Aorta (tissue), 5 donors: ENCODE data around the gene GVQW3. TPM values are rescaled to one million over a fixed set of nuclear protein-coding genes. Genes with fewer than 3 reads are reported as not detected.
A peak's percentile ranks its signal among the peaks of the same experiment; 100 is the strongest.

Experiments
- ATAC-seq: fragments of 200-7000 bp; cut with Tn5 transposase; one replicate; pipeline ENCODE4 v1.9.1; 2022; ENCODE audit warnings: moderate library complexity; ENCODE audit not compliant: low FRiP score
- DNase-seq, 2 donors: peaks; one replicate each; pipeline ENCODE4 v3.0.0-alpha.2; 2020
- H3K27ac ChIP-seq, 2 donors: one replicate each; pipeline ENCODE4 v1.5.1; 2013; ENCODE audit warnings: low read length in 2 of 2, mild to moderate bottlenecking in 2 of 2, moderate library complexity in 2 of 2, control low read depth in 1 of 2, inconsistent platforms in 1 of 2, low read depth in 1 of 2
- H3K27me3 ChIP-seq, 2 donors: one replicate each; pipeline ENCODE4 v1.6.1; 2013; ENCODE audit warnings: control low read depth in 1 of 2, low read length in 1 of 2, mild to moderate bottlenecking in 1 of 2, moderate library complexity in 1 of 2; ENCODE audit not compliant: insufficient read depth in 2 of 2, control insufficient read depth in 1 of 2
- H3K36me3 ChIP-seq, 2 donors: one replicate each; pipeline ENCODE4 v1.6.1; 2013; ENCODE audit warnings: control low read depth in 1 of 2, low read length in 1 of 2, mild to moderate bottlenecking in 1 of 2; ENCODE audit not compliant: insufficient read depth in 2 of 2, control insufficient read depth in 1 of 2
- H3K4me1 ChIP-seq, 2 donors: one replicate each; pipeline ENCODE4 v1.6.1; 2013; ENCODE audit warnings: low read length in 2 of 2, control low read depth in 1 of 2, mild to moderate bottlenecking in 1 of 2, moderate library complexity in 1 of 2; ENCODE audit not compliant: insufficient read depth in 2 of 2, control insufficient read depth in 1 of 2
- H3K4me3 ChIP-seq, 2 donors: one replicate each; pipeline ENCODE4 v1.5.1; 2013; ENCODE audit warnings: low read length in 2 of 2, control low read depth in 1 of 2, mild to moderate bottlenecking in 1 of 2
- H3K9me3 ChIP-seq: one replicate; pipeline ENCODE4 v1.6.1; 2013; ENCODE audit warnings: mild to moderate bottlenecking, low read length; ENCODE audit not compliant: control insufficient read depth
- WGBS, 2 donors: extraction: QIAGEN DNeasy Blood & Tissue Kit; methylation state at CpG; one replicate each; pipeline ENCODE4 v1.1.7; 2013; 5-methylcytosine and 5-hydroxymethylcytosine counted together
- intact Hi-C, 2 donors: fragments of 100-400 bp; cut with DNase I; formaldehyde crosslinking; loops; one replicate each; pipeline versions ENCODE4 v1.14.2 to v1.15.0; 2022
- polyA plus RNA-seq, 2 donors: library from polyadenylated mRNA; stranded (reverse); fragments of 200-250 nt; gene quantifications; one replicate each; pipeline ENCODE4 v1.2.3, GENCODE V29; 2013
- total RNA-seq, 2 donors: library from RNA; stranded (reverse); fragmentation: NEBNext Ultra II Directional; extraction: Animal tissue kit (Norgen Biotek cat#: 25700); gene quantifications; one replicate each; pipeline ENCODE4 v1.2.1, GENCODE V29; 2021
- donor health status: healthy with polysubstance abuse.
- donor health status: Bipolar disorder and iron deficiency.
- donor health status: DM: no; HTN: no; CAD: no.
- donor health status: DM: no; HTN: no; CAD: no.
- donor health status: DM: yes; HTN: yes; CAD: no.

The GVQW3 gene
- total and polyA plus RNA-seq, 4 donors: 0.50 to 3.7 (median 1.9) TPM

DNA sequence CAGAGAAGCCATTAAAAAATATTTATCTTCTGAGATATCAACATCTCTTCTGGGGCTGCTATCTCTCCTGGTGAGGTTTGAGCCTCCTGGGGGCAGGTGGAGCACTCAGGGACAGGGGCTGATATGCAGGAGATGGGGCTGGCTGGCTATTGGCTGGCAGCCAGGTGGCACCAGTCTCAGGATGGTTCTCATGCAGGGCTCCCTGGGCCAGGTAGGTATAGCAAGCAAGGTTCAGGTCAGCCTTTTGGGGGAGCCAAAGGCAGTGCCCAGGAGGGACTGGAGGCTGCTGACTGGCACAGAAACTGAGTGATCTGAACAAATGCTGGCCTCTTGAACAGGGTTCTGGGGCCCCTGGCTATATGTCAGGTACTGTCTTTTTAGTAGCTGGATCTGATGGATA, 34.0 kb downstream of the GVQW3 start:
- H3K27me3 ChIP-seq: no peaks in the 10 kb centered on the region
- intact Hi-C loops: no loop called here
- H3K4me3 ChIP-seq: no peak overlapping the region
- ATAC-seq: no peak
- no peaks in the 10 kb centered on the region for H3K36me3 ChIP-seq
- H3K9me3 ChIP-seq: no peaks in the 10 kb centered on the region
- DNase-seq: no peak
- no peak overlapping the region for H3K27ac ChIP-seq
- H3K4me1 ChIP-seq: no peaks in the 10 kb centered on the region

DNA sequence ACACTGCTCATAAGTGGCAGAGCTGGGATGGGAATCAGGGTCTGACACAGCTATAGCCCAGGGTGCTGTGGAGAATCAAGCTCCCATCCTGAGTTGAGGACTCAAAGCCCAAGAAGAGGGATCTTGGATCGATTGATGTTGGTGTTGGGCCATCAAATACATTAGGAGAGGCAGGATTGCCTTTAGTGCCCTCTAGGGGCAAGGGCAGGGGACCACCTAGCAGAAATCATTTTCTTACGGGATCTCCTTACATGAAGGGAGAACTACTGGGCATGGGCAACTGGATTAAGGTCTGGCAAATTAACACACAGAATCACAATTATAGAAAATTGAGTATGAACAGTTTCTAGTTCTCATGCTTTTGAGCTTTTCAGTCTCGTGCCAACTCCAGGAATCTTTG, 38.8 kb downstream of the GVQW3 start:
- Histone ChIP-seq H3K4me1 (no peaks in the 10 kb centered on the region), H3K27me3 (no peaks in the 10 kb centered on the region), H3K36me3 (no peaks in the 10 kb centered on the region), H3K27ac (no peak overlapping the region), H3K9me3 (no peaks in the 10 kb centered on the region), H3K4me3 (no peak overlapping the region)
- intact Hi-C loops: no loop called here
- ATAC-seq (no peak), DNase-seq (no peak)
- 59 to 69% methylated on average over 3 of the region's 3 CpGs for WGBS, 2 donors

DNA sequence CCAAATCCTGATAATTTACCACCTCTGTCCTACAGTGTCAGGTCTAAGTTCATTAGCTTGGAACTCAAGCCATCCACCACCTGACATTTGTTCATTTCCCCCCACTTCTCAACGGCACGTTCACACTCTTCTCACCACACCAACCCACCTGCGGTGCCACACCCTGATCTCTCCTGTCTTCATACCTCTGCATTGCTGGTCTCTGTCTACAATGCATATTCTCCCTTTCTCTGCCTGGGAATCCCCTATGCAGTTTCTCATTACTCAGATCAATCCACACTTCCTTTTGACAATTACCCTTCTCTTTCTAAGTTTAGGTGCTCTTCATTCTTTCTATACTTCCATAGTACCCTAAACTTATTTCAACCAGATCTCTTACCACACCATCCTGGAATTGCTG, 43.3 kb downstream of the GVQW3 start:
- no peak for DNase-seq
- H3K36me3 ChIP-seq: no peaks in the 10 kb centered on the region
- no peaks in the 10 kb centered on the region for H3K9me3 ChIP-seq
- intact Hi-C loops: no loop called here
- H3K27ac ChIP-seq: no peak overlapping the region
- ATAC-seq: no peak
- H3K27me3 ChIP-seq: no peaks in the 10 kb centered on the region
- H3K4me3 ChIP-seq: no peak overlapping the region
- H3K4me1 ChIP-seq: peaks cover 0 to 2% of the 10 kb centered on the region in 2 donors
- WGBS, 2 donors: 69 to 80% methylated on average over 3 of the region's 3 CpGs

DNA sequence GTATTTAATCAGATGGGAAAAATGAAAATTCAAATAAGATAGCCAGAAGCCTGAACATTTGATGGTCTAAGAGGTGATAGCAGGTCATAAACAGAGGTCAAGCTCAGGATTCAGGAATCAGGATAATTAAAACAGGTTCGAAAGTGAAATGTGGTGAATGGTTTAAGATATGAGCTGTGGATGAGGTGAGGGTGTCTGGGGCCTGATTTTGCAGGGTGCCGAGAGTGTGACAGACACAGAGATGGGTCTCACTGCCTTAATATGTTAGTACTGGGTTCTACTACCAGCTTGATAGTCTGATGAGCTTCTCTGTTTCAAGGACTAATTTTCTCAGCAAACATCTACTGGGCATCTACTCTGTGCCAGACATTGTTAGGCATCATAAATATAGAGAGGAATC, 43.8 kb downstream of the GVQW3 start:
- Histone ChIP-seq H3K36me3 (no peaks in the 10 kb centered on the region), H3K9me3 (no peaks in the 10 kb centered on the region), H3K4me3 (no peak overlapping the region), H3K4me1 (peaks cover 0 to 2% of the 10 kb centered on the region in 2 donors), H3K27ac (no peak overlapping the region), H3K27me3 (no peaks in the 10 kb centered on the region)
- intact Hi-C loops: no loop called here
- WGBS, 2 donors: 92 to 97% methylated on average over 2 of the region's 2 CpGs
- ATAC-seq: no peak
- DNase-seq: no peak

DNA sequence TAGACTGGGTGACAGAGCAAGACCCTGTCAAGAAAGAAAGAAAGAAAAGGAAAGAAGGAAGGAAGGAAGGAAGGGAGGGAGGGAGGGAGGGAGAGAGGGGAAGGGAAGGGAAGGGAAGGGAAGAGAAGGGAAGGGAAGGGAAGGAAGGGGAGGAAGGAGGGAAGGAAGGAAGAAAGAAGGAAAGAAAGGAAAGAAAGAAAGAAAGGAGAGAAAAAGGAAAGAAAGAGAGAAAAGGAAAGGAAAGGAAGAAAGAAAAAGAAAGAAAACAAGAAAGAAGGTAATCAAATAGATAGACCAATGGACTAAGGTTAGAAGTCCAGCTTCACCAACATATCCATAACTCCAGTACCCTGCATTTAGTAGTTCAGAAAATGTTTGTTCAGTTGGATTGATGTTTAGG, 45.5 kb downstream of the GVQW3 start:
- DNase-seq: no peak
- no peak overlapping the region for H3K27ac ChIP-seq
- H3K27me3 ChIP-seq: no peaks in the 10 kb centered on the region
- H3K4me3 ChIP-seq: no peak overlapping the region
- ATAC-seq: no peak
- intact Hi-C loops: no loop called here
- no peaks in the 10 kb centered on the region for H3K36me3 ChIP-seq
- H3K4me1 ChIP-seq: peaks cover 0 to 2% of the 10 kb centered on the region in 2 donors
- no peaks in the 10 kb centered on the region for H3K9me3 ChIP-seq

DNA sequence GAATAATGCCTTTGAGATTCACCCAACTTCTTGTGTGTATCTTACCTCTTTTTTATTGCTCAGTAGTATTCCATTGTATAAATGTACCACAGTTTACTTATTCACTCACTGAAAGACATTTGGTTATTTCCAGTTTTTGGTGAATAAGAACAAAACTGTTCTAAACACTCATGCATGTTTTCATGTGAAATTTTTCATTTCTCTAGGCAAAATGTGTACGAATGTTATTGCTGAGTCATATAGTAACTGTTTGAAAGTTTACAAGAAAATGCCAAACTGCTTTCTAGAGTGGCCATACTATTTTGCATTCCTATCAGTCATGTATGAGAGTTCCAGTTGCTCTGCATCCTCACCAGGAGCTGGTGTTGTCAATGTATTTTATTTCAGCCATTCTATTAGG, 54.9 kb downstream of the GVQW3 start:
- DNase-seq: no peak
- intact Hi-C loops: no loop called here
- WGBS, 2 donors: 91 to 92% methylated on average over 1 of the region's 1 CpG
- Histone ChIP-seq H3K9me3 (no peaks in the 10 kb centered on the region), H3K4me3 (no peak overlapping the region), H3K27ac (no peak overlapping the region), H3K4me1 (no peaks in the 10 kb centered on the region), H3K27me3 (no peaks in the 10 kb centered on the region), H3K36me3 (no peaks in the 10 kb centered on the region)
- ATAC-seq: no peak

DNA sequence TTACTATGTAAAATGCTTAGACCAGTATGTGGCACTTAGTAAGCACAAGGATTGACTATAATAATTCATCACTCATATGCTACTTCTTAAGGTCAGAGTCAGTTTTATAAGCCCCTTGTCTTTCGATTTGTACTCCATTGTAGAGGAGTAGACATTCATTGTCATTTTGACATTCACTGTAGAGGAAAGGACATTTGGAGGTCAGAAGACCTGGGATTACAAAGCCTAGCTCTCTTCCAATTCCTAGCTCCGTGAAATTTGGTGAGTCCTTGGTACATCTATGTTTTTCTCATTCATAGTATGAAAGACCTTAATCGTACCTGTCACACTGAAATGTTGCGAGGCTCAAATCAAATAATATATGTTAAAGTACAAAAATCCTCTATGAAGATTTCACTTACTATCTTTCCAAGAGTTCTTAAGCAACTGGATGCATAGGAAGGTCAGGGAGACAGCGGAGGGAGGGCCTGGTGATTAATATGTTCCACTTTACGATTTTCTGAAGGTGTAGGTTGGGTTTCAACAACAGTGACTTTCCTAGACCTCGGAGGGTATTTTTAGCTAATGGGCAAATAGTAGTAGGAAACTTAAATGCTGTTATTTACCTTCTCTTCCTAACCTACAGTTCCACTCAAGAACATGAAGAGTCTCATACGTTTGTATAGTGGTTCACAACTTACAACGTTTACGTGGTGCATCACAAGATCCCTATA, 62.3 kb downstream of the GVQW3 start:
- ATAC-seq: no peak
- Histone ChIP-seq H3K9me3 (no peaks in the 10 kb centered on the region), H3K4me1 (no peaks in the 10 kb centered on the region)

DNA sequence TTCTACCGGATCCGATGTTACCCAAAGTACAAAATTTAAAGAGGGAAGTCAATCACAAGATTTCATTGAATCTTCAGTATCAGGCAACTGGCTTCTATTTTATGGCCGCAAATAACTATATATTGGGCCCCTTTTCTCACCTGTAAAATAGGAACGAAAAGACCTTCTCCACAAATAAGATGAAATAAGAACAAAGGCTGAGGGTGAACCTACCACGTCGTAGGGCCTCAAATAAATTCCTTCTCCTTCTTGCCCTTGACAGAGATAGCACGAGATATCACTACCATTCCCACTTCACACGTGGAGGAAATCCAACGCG, 62.9 kb downstream of the GVQW3 start:
- no peak for ATAC-seq
- Histone ChIP-seq H3K36me3 (no peaks in the 10 kb centered on the region), H3K4me3 (peak overlapping the region; percentile 76 to 84), H3K27ac (peak overlapping the region; percentile 44 to 76), H3K27me3 (no peaks in the 10 kb centered on the region), H3K4me1 (no peaks in the 10 kb centered on the region), H3K9me3 (no peaks in the 10 kb centered on the region)
- intact Hi-C loops: loop anchor here (1.0 to 10.0 kb wide), 4 partner anchors 62 to 209 kb away; partner anchors contain the start of genes GVQW3 (in 2 of the 2) and THAP12 (in 2 of the 2)
- no peak for DNase-seq
- WGBS, 2 donors: 1% methylated on average over 10 of the region's 10 CpGs

More for the DNA sequence above, 62.3 kb downstream of the GVQW3 start:
- Histone ChIP-seq H3K27me3 (no peaks in the 10 kb centered on the region), H3K27ac (no peak overlapping the region), H3K36me3 (no peaks in the 10 kb centered on the region), H3K4me3 (peak overlapping the region; percentile 76 to 84)
- DNase-seq: no peak
- intact Hi-C loops: loop anchor here (5.0 to 10.0 kb wide), 2 partner anchors 61 to 71 kb away; partner anchors contain the start of genes GVQW3 (in 1 of the 2) and THAP12 (in 1 of the 2)
- 36 to 38% methylated on average over 10 of the region's 10 CpGs for WGBS, 2 donors

DNA sequence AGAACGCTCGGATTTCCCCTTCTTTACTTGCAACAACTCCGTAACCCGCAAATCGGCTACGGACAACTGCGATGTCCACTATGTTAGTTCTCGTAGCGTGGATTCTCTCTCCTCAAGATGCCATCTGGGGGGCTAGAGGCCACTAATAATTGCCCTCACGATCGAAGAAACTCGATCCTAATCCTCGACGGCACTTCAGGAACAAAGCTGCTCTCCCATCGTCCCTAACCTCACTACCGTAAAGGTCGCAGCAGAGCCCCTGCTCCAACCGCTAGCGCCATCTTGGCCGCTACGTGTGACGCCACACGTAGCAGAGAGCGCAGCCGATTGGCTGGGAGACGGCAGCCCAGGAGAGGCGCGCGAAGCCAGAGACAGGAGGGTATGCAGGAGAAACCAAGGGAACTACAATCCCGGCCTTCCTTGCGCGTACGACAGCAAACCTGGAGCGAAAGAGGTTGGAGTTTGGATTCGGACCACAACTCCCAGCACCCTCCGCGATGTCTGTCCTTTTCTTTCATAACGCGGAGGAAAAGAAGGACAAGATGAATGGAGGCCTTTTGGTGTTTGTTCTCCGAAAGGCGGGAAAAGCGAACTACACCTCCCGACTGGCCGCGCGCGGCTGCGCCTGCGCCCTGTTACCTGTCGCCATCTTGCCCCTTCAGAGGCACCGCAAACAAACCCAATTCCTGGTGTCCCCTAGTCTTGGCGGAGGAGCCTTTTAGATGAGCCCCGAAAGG, 63.4 kb downstream of the GVQW3 start, which contains the start of gene EMSY:
TSS of gene EMSY (plus strand) at position 635 of the 737 bp plus-strand sequence. CDS start 1,921 bp downstream, outside the sequence.
- no peaks in the 10 kb centered on the region for H3K9me3 ChIP-seq
- no peaks in the 10 kb centered on the region for H3K27me3 ChIP-seq
- WGBS, 2 donors: 0% methylated on average over 53 of the region's 53 CpGs
- no peaks in the 10 kb centered on the region for H3K36me3 ChIP-seq
- peak within 1 kb of the TSS; percentile 92 to 93 for H3K4me3 ChIP-seq
- no peaks in the 10 kb centered on the region for H3K4me1 ChIP-seq
- intact Hi-C loops: loop anchor here (1.0 to 10.0 kb wide), 5 partner anchors 62 to 237 kb away; partner anchors contain the start of genes GVQW3 (in 2 of the 2), THAP12 (in 2 of the 2) and WNT11 (in 2 of the 2)
- DNase-seq (peak; percentile 97 to 98), ATAC-seq (peak; percentile 99)
- H3K27ac ChIP-seq: peak within 1 kb of the TSS; percentile 44 to 76
